H1 (cell line): ENCODE measurements around the gene KLHL17. TPM values are rescaled to one million over a fixed set of nuclear protein-coding genes. Genes with fewer than 3 reads are reported as not detected.

Experiments used
- CTCF ChIA-PET: fragments of 300-600 bp; sonication (Branson Sonifier 250); formaldehyde crosslinking; loops from one replicate; lab custom pipeline; 2021; ENCODE audit not compliant: partially characterized antibody; lab: Charles Lee
- POLR2A ChIA-PET: fragments of 300-600 bp; sonication (Branson Sonifier 250); formaldehyde crosslinking; loops from one replicate; lab custom pipeline; 2021; ENCODE audit warnings: inconsistent platforms; ENCODE audit not compliant: partially characterized antibody; lab: Charles Lee
- DNase-seq, 2 experiments: peaks; one replicate each; pipeline versions ENCODE4 v3.0.0 to v3.0.0-alpha.2; 2010 to 2022; ENCODE audit warnings: low spot score in 2 of 2, low read depth in 1 of 2, mixed read lengths in 1 of 2
- FAIRE-seq: peaks from 2 replicates; lab custom pipeline; 2011; peaks lifted over from hg19 to GRCh38; lab: Jason Lieb, UNC
- H2AFZ ChIP-seq: 2 replicates; pipeline ENCODE4 v1.8.1; 2012; ENCODE audit warnings: low read length, inconsistent platforms
- H2AK5ac ChIP-seq: 2 replicates; pipeline ENCODE4 v1.6.1; 2013; ENCODE audit warnings: low read depth, low read length
- H2BK120ac ChIP-seq: replicated peaks from 2 replicates; pipeline ENCODE3; 2013; ENCODE audit warnings: low read depth, low read length, inconsistent platforms
- H2BK12ac ChIP-seq: 2 replicates; pipeline ENCODE4 v1.6.1; 2013; ENCODE audit warnings: low read depth, low read length
- H2BK15ac ChIP-seq: 2 replicates; pipeline ENCODE4 v1.6.1; 2013; ENCODE audit warnings: low read length
- H2BK20ac ChIP-seq: 2 replicates; pipeline ENCODE4 v1.6.1; 2013; ENCODE audit warnings: low read length
- H2BK5ac ChIP-seq: 2 replicates; pipeline ENCODE4 v1.6.1; 2013; ENCODE audit warnings: low read depth, low read length
- H3K14ac ChIP-seq: 2 replicates; pipeline ENCODE4 v1.6.1; 2013; ENCODE audit warnings: inconsistent platforms; ENCODE audit not compliant: insufficient read length
- H3K18ac ChIP-seq: 2 replicates; pipeline ENCODE4 v1.6.1; 2013; ENCODE audit warnings: low read length; ENCODE audit errors: extremely low read depth
- H3K23ac ChIP-seq: 2 replicates; pipeline ENCODE4 v1.6.1; 2013; ENCODE audit warnings: inconsistent platforms; ENCODE audit not compliant: insufficient read length
- H3K23me2 ChIP-seq: 2 replicates; pipeline ENCODE4 v1.6.1; 2013; ENCODE audit warnings: low read depth, low read length
- H3K27ac ChIP-seq: 2 replicates; pipeline ENCODE4 v1.6.1; 2011; ENCODE audit warnings: low read depth, low read length, inconsistent platforms
- H3K27me3 ChIP-seq, 4 experiments: replicated peaks in 1 of 4; 1 replicate in 1 of 4; 2 replicates in 3 of 4; pipeline versions ENCODE4 v1.6.1 to v1.8.1; 2011 to 2013; ENCODE audit warnings: low read length in 3 of 4, mild to moderate bottlenecking in 3 of 4, inconsistent platforms in 2 of 4, mixed read lengths in 2 of 4, moderate library complexity in 1 of 4; ENCODE audit not compliant: control insufficient read depth in 3 of 4, insufficient read depth in 3 of 4; ENCODE audit errors: extremely low read depth in 1 of 4
- H3K36me3 ChIP-seq, 4 experiments: 2 replicates each; pipeline versions ENCODE4 v1.6.1 to v1.8.1; 2011 to 2013; ENCODE audit warnings: mild to moderate bottlenecking in 4 of 4, low read length in 3 of 4, moderate library complexity in 2 of 4, control low read depth in 1 of 4, inconsistent platforms in 1 of 4; ENCODE audit not compliant: insufficient read depth in 4 of 4, control insufficient read depth in 2 of 4
- H3K4ac ChIP-seq: replicated peaks from 2 replicates; pipeline ENCODE3; 2013; ENCODE audit warnings: low read length, low read depth, mixed read lengths, inconsistent platforms; ENCODE audit not compliant: insufficient read length
- H3K4me1 ChIP-seq, 4 experiments: replicated peaks in 1 of 4; 1 replicate in 1 of 4; 2 replicates in 3 of 4; pipeline versions ENCODE4 v1.6.1 to v1.8.1; 2011 to 2013; ENCODE audit warnings: low read length in 3 of 4, inconsistent platforms in 2 of 4, mixed read lengths in 1 of 4; ENCODE audit not compliant: insufficient read depth in 4 of 4, control insufficient read depth in 3 of 4
- H3K4me2 ChIP-seq, 2 experiments: 2 replicates each; pipeline versions ENCODE4 v1.6.1 to v1.8.1; 2011 to 2013; ENCODE audit warnings: low read depth in 2 of 2, low read length in 2 of 2, control low read depth in 1 of 2, inconsistent platforms in 1 of 2, mild to moderate bottlenecking in 1 of 2; ENCODE audit not compliant: insufficient read depth in 1 of 2
- H3K4me3 ChIP-seq, 4 experiments: fragments of 200-600, 300-600 bp in 1 of 4; sonication (generic), shearing (Covaris generic), sonication (Bioruptor Twin) in 1 of 4; 2 replicates each; pipeline versions ENCODE4 v1.5.1 to v1.8.1; 2011 to 2016; ENCODE audit warnings: low read length in 4 of 4, low read depth in 3 of 4, control low read depth in 2 of 4, inconsistent platforms in 2 of 4, mild to moderate bottlenecking in 2 of 4, mixed read lengths in 1 of 4, moderate library complexity in 1 of 4; ENCODE audit not compliant: insufficient read depth in 2 of 4; ENCODE audit errors: extremely low read depth in 1 of 4
- H3K56ac ChIP-seq: replicated peaks from 2 replicates; pipeline ENCODE3; 2013; ENCODE audit warnings: low read depth, mild to moderate bottlenecking, mixed read lengths, low read length, inconsistent platforms; ENCODE audit not compliant: insufficient read length
- H3K79me1 ChIP-seq: 2 replicates; pipeline ENCODE4 v1.6.1; 2013; ENCODE audit warnings: low read depth, low read length, control low read depth
- H3K79me2 ChIP-seq, 2 experiments: 2 replicates each; pipeline versions ENCODE4 v1.6.1 to v1.8.1; 2012 to 2013; ENCODE audit warnings: low read length in 2 of 2, mild to moderate bottlenecking in 2 of 2, inconsistent platforms in 1 of 2; ENCODE audit not compliant: insufficient read depth in 2 of 2, control insufficient read depth in 1 of 2
- H3K9ac ChIP-seq, 4 experiments: replicated peaks in 1 of 4; 1 replicate in 1 of 4; 2 replicates in 3 of 4; pipeline versions ENCODE4 v1.6.1 to v1.8.1; 2011 to 2013; ENCODE audit warnings: low read depth in 3 of 4, low read length in 3 of 4, control low read depth in 2 of 4, mild to moderate bottlenecking in 2 of 4, moderate library complexity in 2 of 4, inconsistent platforms in 1 of 4; ENCODE audit errors: extremely low read depth in 1 of 4
- H3K9me3 ChIP-seq, 2 experiments: 2 replicates each; pipeline versions ENCODE4 v1.6.1 to v1.8.1; 2012 to 2013; ENCODE audit warnings: mild to moderate bottlenecking in 2 of 2, moderate library complexity in 2 of 2, control low read depth in 1 of 2, inconsistent platforms in 1 of 2, low read depth in 1 of 2, low read length in 1 of 2, mixed read lengths in 1 of 2; ENCODE audit not compliant: insufficient read depth in 2 of 2
- H4K20me1 ChIP-seq, 2 experiments: replicated peaks in 1 of 2; 2 replicates each; pipeline versions ENCODE3 to v1.8.1; 2011 to 2013; ENCODE audit warnings: inconsistent platforms in 2 of 2, low read length in 2 of 2, mild to moderate bottlenecking in 1 of 2; ENCODE audit not compliant: insufficient read depth in 2 of 2, control insufficient read depth in 1 of 2
- H4K5ac ChIP-seq: 2 replicates; pipeline ENCODE4 v1.6.1; 2013; ENCODE audit warnings: low read length, low read depth, mixed read lengths, inconsistent platforms; ENCODE audit not compliant: insufficient read length
- H4K8ac ChIP-seq: 2 replicates; pipeline ENCODE4 v1.8.0; 2013; ENCODE audit warnings: mild to moderate bottlenecking, moderate library complexity, low read length, inconsistent platforms; ENCODE audit not compliant: insufficient read depth; ENCODE audit errors: extremely low read depth
- H4K91ac ChIP-seq: replicated peaks from 2 replicates; pipeline ENCODE3; 2013; ENCODE audit warnings: low read length, mixed read lengths, inconsistent platforms; ENCODE audit not compliant: insufficient read length
- BACH1 ChIP-seq: IDR thresholded peaks from 2 replicates; pipeline ENCODE4 v1.6.1; 2012; ENCODE audit warnings: low read length, improper control_type of control experiment
- POLR2A ChIP-seq, 2 experiments: IDR thresholded peaks; 1 replicate in 1 of 2; 2 replicates in 1 of 2; pipeline ENCODE4 v1.6.1; 2011; ENCODE audit warnings: low read depth in 2 of 2, low read length in 2 of 2, mild to moderate bottlenecking in 2 of 2; ENCODE audit errors: control extremely low read depth in 1 of 2
- SIRT6 ChIP-seq: IDR thresholded peaks from one replicate; pipeline ENCODE4 v1.7.1; 2012; ENCODE audit warnings: low read length, inconsistent platforms
- SRF ChIP-seq: IDR thresholded peaks from 2 replicates; pipeline ENCODE4 v1.6.1; 2011; ENCODE audit warnings: mild to moderate bottlenecking, low read depth, low read length, moderate library complexity
- YY1 ChIP-seq: IDR thresholded peaks from 2 replicates; pipeline ENCODE4 v1.6.1; 2011; ENCODE audit warnings: low read depth, mild to moderate bottlenecking, low read length
- WGBS, 2 experiments: shearing (Covaris generic) in 1 of 2; methylation state at CpG; one replicate each; pipeline versions ENCODE4 v1.1.6 to v1.1.7; 2013 to 2015; ENCODE audit warnings: low lambda C conversion rate in 2 of 2, mixed read lengths in 2 of 2, inconsistent platforms in 1 of 2, low coverage in 1 of 2, missing lambda C conversion rate in 1 of 2; ENCODE audit not compliant: insufficient replicate concordance in 2 of 2, insufficient coverage in 1 of 2, insufficient read length in 1 of 2; ENCODE audit errors: extremely low coverage in 1 of 2, missing lambda C conversion rate in 1 of 2; 5-methylcytosine and 5-hydroxymethylcytosine counted together
- polyA plus RNA-seq, 7 experiments: library from polyadenylated mRNA; depleted of rRNA in 3 of 7; stranded (reverse) in 5 of 7; unstranded in 2 of 7; fragments of >200 nt in 5 of 7; fragments of 200-250 nt in 2 of 7; gene quantifications; 1 replicate in 5 of 7; 2 replicates in 1 of 7; 4 replicates in 1 of 7; pipeline versions ENCODE4 v1.2.1 to v1.2.3, GENCODE V29; 2011 to 2013; ENCODE audit warnings: missing spikeins in 2 of 7, mixed read lengths in 2 of 7
- total RNA-seq: library from RNA; stranded (reverse); fragmentation: NEBNext Ultra II Directional; extraction: Animal tissue kit (Norgen Biotek cat#: 25700); gene quantifications from 2 replicates; pipeline ENCODE4 v1.2.1, GENCODE V29; 2021
- TF ChIP-seq, protein P1 (sequence below), 3 experiments: IDR thresholded peaks; 1 replicate in 2 of 3; 2 replicates in 1 of 3; pipeline versions ENCODE4 v1.5.1 to v1.6.1; 2011; ENCODE audit warnings: low read length in 3 of 3, mild to moderate bottlenecking in 3 of 3, inconsistent platforms in 2 of 3, low read depth in 1 of 3, moderate library complexity in 1 of 3; ENCODE audit not compliant: insufficient read depth in 1 of 3; ENCODE audit errors: control extremely low read depth in 1 of 3

KLHL17 gene
- total and polyA plus RNA-seq, 2 of the 8 experiments (the other 6 are each of a cell fraction or from before 2014, with no cell fraction given), result 32.6 to 36.1 TPM

DNA sequence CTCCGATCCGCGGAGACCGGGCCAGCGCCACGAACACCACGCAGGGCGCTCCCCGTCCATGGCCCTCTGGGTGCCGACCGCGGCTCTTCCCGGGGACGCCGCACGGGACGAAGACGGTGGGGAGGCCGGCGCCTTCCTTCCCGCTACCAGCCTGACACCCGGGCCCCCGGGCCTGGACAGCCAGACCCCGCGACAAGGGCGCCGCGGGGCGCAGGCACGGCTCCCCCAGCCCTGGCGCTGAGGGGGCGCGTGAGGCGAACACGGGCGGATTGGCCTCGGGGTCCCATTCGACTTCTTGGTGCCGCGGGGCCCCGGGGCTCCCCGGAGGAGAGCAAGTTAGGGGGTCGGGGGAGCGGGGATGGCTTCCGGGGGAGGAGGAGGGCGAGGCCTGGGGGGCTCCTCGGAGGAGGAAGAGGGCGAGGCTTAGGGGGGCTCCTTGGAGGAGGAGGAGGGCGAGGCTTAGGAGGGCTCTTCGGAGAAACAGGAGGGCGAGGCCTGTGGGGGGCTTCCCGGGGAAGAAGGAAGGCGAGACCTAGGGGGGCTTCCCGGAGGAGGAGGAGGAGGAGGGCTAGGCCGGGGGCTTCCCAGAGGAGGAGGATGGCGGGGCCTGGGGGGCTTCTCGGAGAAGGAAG is 537 bp upstream of the KLHL17 start:
- peaks cover 14% of the 10 kb centered on the region for H3K79me1 ChIP-seq
- H3K14ac ChIP-seq, result no peak overlapping the region
- POLR2A ChIA-PET, result interaction anchor here (0.8 to 8.8 kb wide), 6 partner anchors 8 to 99 kb away, joined by 3 to 65 read pairs (median 3); no protein-coding TSS in a partner anchor
- no peak overlapping the region for H2BK120ac ChIP-seq
- H4K8ac ChIP-seq, result peak overlapping the region; percentile 79
- peaks cover 0 to 14% of the 10 kb centered on the region in 2 experiments; a peak in 3 of 4 replicates for H3K79me2 ChIP-seq
- H3K36me3 ChIP-seq, result peaks cover 2 to 33% (median 19%) of the 10 kb centered on the region in 4 experiments
- H2AFZ ChIP-seq, result no peak overlapping the region
- WGBS, 2 experiments, result 53% methylated on average over 14 of the region's 57 CpGs; no CpG with 5 or more reads in 1 of the 2 experiments
- peak overlapping the region; percentile 49 to 100 (median 58); a peak in 7 of 8 replicates for H3K4me3 ChIP-seq
- no peak overlapping the region for H2BK20ac ChIP-seq
- peak overlapping the region; percentile 13 to 81 for H3K4me2 ChIP-seq
- H2AK5ac ChIP-seq, result no peak overlapping the region
- no peak overlapping the region for H3K23ac ChIP-seq
- no peaks in the 10 kb centered on the region; a peak in 1 of 4 replicates for H3K9me3 ChIP-seq
- H3K18ac ChIP-seq, result no peak overlapping the region
- no peak overlapping the region for H3K27ac ChIP-seq
- TF ChIP-seq POLR2A (IDR thresholded peaks at IDR 0.05; ENCODE audit: control extremely low read depth in 1 of 2, low read depth in 2 of 2, low read length in 2 of 2) (no peak), BACH1 (no peak), SIRT6 (no peak), YY1 (no peak), SRF (no peak)
- TF ChIP-seq, protein P1, sequence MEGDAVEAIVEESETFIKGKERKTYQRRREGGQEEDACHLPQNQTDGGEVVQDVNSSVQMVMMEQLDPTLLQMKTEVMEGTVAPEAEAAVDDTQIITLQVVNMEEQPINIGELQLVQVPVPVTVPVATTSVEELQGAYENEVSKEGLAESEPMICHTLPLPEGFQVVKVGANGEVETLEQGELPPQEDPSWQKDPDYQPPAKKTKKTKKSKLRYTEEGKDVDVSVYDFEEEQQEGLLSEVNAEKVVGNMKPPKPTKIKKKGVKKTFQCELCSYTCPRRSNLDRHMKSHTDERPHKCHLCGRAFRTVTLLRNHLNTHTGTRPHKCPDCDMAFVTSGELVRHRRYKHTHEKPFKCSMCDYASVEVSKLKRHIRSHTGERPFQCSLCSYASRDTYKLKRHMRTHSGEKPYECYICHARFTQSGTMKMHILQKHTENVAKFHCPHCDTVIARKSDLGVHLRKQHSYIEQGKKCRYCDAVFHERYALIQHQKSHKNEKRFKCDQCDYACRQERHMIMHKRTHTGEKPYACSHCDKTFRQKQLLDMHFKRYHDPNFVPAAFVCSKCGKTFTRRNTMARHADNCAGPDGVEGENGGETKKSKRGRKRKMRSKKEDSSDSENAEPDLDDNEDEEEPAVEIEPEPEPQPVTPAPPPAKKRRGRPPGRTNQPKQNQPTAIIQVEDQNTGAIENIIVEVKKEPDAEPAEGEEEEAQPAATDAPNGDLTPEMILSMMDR (IDR thresholded peaks at IDR 0.05; ENCODE audit: control extremely low read depth in 1 of 3, insufficient read depth in 1 of 3, low read depth in 1 of 3, low read length in 3 of 3), result no peak
- TF ChIP-seq, all 59 proteins: peak for 0
- H4K20me1 ChIP-seq, result peaks cover 13 to 29% of the 10 kb centered on the region in 2 experiments
- CTCF ChIA-PET, result interaction anchor here (1.0 to 1.8 kb wide), 4 partner anchors 15 to 58 kb away, joined by 3 to 4 read pairs (median 4); no protein-coding TSS in a partner anchor
- H4K5ac ChIP-seq, result no peak overlapping the region
- FAIRE-seq (no peak), DNase-seq (no peak)
- peaks cover 4 to 19% (median 14%) of the 10 kb centered on the region in 4 experiments for H3K27me3 ChIP-seq
- no peak overlapping the region for H2BK15ac ChIP-seq
- peaks cover 10% of the 10 kb centered on the region for H3K23me2 ChIP-seq
- no peak overlapping the region for H3K4ac ChIP-seq
- H4K91ac ChIP-seq, result no peak overlapping the region
- no peak overlapping the region for H2BK12ac ChIP-seq
- H3K56ac ChIP-seq, result no peak overlapping the region
- H3K4me1 ChIP-seq, result peaks cover 0 to 9% (median 3%) of the 10 kb centered on the region in 4 experiments; a peak in 5 of 7 replicates
- no peak overlapping the region for H2BK5ac ChIP-seq
- H3K9ac ChIP-seq, result no peak overlapping the region
